BJ (cell line): Measurements from ENCODE around the gene ARHGEF10L. TPM values are rescaled to one million over a fixed set of nuclear protein-coding genes. Genes with fewer than 3 reads are reported as not detected.

Experiments used
- CTCF ChIA-PET: fragments of 350-600 bp; formaldehyde crosslinking; extraction: SDS; loops from one replicate; lab custom pipeline; 2021; ENCODE audit warnings: antibody characterized with exemption, inconsistent platforms; lab: Yijun Ruan, JAX
- POLR2A ChIA-PET: fragments of 300-600 bp; sonication (Branson Sonifier 250); formaldehyde crosslinking; extraction: SDS; loops from one replicate; lab custom pipeline; 2021; ENCODE audit warnings: antibody characterized with exemption; lab: Charles Lee
- DNase-seq: peaks from one replicate; pipeline ENCODE4 v3.0.0-alpha.2; 2011; ENCODE audit warnings: low read depth
- H3K27me3 ChIP-seq: 2 replicates; pipeline ENCODE4 v1.6.0; 2011; ENCODE audit warnings: low read length; ENCODE audit not compliant: control insufficient read depth, insufficient read depth
- H3K36me3 ChIP-seq: 2 replicates; pipeline ENCODE4 v1.5.1; 2011; ENCODE audit warnings: low read length; ENCODE audit not compliant: control insufficient read depth, insufficient read depth
- H3K4me3 ChIP-seq: 2 replicates; pipeline ENCODE4 v1.5.1; 2011; ENCODE audit warnings: low read depth, mild to moderate bottlenecking, control low read depth, low read length
- polyA plus RNA-seq: library from polyadenylated mRNA; depleted of rRNA; stranded (reverse); fragments of >200 nt; gene quantifications from 2 replicates; pipeline ENCODE4 v1.2.3, GENCODE V29; 2011
- TF ChIP-seq, protein P1 (sequence below): IDR thresholded peaks from 2 replicates; pipeline ENCODE4 v1.5.1; 2011; ENCODE audit warnings: low read depth, mild to moderate bottlenecking, control low read depth, inconsistent platforms, low read length, moderate library complexity; ENCODE audit not compliant: insufficient read depth

The ARHGEF10L gene
- polyA plus RNA-seq, 1 experiment: 12.5 TPM

DNA sequence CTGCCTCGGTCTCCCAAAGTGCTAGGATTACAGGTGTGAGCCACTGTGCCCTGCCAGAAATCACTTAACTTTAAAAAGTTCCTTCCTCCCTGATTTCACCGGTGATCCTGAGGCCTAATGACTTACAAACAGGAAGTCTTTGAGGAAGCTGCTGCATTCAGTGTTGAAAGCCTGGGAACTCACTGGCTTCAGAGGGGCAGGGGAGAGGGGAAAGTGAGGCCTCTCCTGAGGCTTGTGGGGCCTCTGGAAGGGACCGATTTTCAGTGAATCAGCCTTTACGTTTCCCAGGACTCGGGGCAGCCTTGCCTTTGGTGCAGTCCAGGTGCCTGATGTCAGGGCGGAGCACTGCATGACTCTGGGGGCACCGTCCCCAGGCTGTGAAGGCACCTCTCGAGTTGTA, 30.1 kb upstream of the ARHGEF10L start:
- POLR2A ChIA-PET: no interaction called here
- no peaks in the 10 kb centered on the region for H3K36me3 ChIP-seq
- peaks cover 2% of the 10 kb centered on the region; the same call in 1 of the 2 replicates for H3K27me3 ChIP-seq
- CTCF ChIA-PET: interaction anchor here (1.2 to 23.9 kb wide), 2 partner anchors 13 to 96 kb away, joined by 3 to 531 read pairs; no protein-coding TSS in a partner anchor
- DNase-seq: no peak
- H3K4me3 ChIP-seq: no peak overlapping the region
- TF ChIP-seq, protein P1, sequence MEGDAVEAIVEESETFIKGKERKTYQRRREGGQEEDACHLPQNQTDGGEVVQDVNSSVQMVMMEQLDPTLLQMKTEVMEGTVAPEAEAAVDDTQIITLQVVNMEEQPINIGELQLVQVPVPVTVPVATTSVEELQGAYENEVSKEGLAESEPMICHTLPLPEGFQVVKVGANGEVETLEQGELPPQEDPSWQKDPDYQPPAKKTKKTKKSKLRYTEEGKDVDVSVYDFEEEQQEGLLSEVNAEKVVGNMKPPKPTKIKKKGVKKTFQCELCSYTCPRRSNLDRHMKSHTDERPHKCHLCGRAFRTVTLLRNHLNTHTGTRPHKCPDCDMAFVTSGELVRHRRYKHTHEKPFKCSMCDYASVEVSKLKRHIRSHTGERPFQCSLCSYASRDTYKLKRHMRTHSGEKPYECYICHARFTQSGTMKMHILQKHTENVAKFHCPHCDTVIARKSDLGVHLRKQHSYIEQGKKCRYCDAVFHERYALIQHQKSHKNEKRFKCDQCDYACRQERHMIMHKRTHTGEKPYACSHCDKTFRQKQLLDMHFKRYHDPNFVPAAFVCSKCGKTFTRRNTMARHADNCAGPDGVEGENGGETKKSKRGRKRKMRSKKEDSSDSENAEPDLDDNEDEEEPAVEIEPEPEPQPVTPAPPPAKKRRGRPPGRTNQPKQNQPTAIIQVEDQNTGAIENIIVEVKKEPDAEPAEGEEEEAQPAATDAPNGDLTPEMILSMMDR: no peak

DNA sequence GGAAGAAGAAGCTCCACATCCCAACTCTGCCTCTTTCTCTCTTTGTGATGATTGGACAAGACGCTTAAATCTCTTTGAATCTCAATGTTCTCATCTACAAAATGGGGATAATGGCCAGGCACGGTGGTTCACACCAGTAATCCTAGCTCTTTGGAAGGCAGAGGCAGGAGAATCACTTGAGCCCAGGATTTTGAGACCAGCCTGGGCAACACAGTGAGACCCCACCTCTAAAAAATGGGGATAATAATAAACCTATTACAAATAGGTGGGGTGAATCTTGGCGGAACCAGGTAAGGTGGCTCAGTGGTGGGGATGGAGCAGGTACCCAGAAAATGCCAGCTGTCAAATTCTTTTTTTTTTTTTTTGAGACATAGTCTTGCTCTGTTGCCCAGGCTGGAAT, 29.4 kb upstream of the ARHGEF10L start:
- H3K27me3 ChIP-seq: peaks cover 2% of the 10 kb centered on the region; the same call in 1 of the 2 replicates
- H3K36me3 ChIP-seq: no peaks in the 10 kb centered on the region
- TF ChIP-seq, protein P1: no peak
- CTCF ChIA-PET: interaction anchor here (0.6 to 23.9 kb wide), 3 partner anchors 8 to 95 kb away, joined by 3 to 531 read pairs (median 33); no protein-coding TSS in a partner anchor
- DNase-seq: no peak
- no peak overlapping the region for H3K4me3 ChIP-seq
- POLR2A ChIA-PET: no interaction called here

DNA sequence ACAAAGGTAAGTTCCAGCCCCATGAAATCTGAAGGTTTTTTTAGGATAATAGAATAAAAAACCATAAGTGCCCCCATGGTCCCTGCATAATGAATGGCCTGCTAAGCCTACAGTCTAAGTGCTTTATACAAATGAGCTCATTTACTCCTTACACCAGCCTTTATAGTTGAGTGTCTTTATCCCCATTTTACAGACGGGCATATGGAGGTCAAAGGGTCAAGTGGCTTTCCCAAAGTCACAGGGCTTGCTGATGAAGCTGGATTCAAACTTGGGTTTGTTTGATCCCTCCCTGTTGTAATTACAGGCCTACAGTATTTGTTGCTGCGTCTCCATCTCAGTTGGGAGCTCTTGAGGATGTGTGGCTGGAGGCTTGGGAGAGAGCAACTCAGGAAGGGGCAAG, 28.3 kb upstream of the ARHGEF10L start:
- peaks cover 2% of the 10 kb centered on the region; the same call in 1 of the 2 replicates for H3K27me3 ChIP-seq
- no peak for DNase-seq
- no peak overlapping the region for H3K4me3 ChIP-seq
- TF ChIP-seq, protein P1: no peak
- POLR2A ChIA-PET: no interaction called here
- no peaks in the 10 kb centered on the region for H3K36me3 ChIP-seq
- CTCF ChIA-PET: interaction anchor here (5.2 to 23.9 kb wide), 2 partner anchors 9 to 94 kb away, joined by 33 to 531 read pairs; no protein-coding TSS in a partner anchor

DNA sequence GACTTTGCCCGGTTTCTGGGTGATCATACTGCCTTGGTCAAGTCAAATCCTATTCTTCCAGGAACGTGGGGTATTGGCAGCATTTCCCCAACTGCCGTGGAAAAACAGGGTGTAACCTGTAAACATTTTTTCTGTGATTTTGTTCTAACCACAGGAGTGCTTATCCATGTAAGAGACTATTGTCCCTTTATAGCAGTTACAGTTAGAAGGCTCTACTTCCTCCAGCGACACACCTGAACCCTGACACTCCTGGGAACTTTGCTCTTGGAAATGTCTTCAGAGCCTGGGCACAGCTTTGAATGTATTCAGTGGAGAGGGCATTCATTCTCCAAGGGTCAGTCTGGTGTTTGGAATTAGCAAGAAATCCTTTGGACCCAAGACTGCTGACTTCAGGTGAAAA, 26.4 kb upstream of the ARHGEF10L start:
- ChIA-PET POLR2A (no interaction called here), CTCF (interaction anchor here (1.0 to 23.9 kb wide), 5 partner anchors 9 to 92 kb away, joined by 3 to 531 read pairs (median 7); no protein-coding TSS in a partner anchor)
- TF ChIP-seq, protein P1: no peak
- Histone ChIP-seq H3K27me3 (peaks cover 4% of the 10 kb centered on the region; the same call in 1 of the 2 replicates), H3K36me3 (no peaks in the 10 kb centered on the region), H3K4me3 (no peak overlapping the region)
- DNase-seq: no peak

DNA sequence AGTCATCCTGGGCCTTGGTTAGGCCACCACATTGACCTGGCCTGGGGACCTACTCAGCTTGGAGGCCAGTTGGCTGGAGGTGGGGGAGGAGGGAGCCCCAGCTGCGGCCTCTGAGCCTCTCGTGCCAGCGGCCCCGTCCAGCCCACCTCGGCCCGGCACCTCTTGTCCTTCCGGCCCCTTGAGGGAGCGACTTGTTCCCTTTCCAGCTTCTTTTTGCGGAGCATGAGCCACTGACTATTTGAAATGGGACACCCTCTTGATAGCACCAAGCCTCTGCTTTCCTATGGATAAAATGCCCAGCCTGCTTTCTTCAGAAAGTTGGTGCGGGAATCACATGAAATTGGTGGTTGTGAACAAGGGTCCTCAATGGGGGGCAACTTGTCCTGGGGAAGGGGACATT, 24.7 kb upstream of the ARHGEF10L start:
- CTCF ChIA-PET: interaction anchor here (5.2 to 23.9 kb wide), 2 partner anchors 12 to 90 kb away, joined by 33 to 531 read pairs; no protein-coding TSS in a partner anchor
- DNase-seq: no peak
- Histone ChIP-seq H3K4me3 (no peak overlapping the region), H3K27me3 (peaks cover 4% of the 10 kb centered on the region; the same call in 1 of the 2 replicates), H3K36me3 (no peaks in the 10 kb centered on the region)
- POLR2A ChIA-PET: no interaction called here
- TF ChIP-seq, protein P1: no peak
